GM18502 (cell line): ENCODE data around the gene PHF14.
"Not testable (repeated sequence)": the region's sequence is repeated elsewhere in the genome, so short reads cannot be mapped to it uniquely, and the experiment has no call there.

Experiments used
- ATAC-seq: cut with Tn5 transposase; IDR thresholded peaks from one replicate; pipeline ENCODE4 v1.9.1; 2021; ENCODE audit warnings: mild to moderate bottlenecking; ENCODE audit not compliant: unreplicated experiment, poor library complexity

PHF14 gene

DNA sequence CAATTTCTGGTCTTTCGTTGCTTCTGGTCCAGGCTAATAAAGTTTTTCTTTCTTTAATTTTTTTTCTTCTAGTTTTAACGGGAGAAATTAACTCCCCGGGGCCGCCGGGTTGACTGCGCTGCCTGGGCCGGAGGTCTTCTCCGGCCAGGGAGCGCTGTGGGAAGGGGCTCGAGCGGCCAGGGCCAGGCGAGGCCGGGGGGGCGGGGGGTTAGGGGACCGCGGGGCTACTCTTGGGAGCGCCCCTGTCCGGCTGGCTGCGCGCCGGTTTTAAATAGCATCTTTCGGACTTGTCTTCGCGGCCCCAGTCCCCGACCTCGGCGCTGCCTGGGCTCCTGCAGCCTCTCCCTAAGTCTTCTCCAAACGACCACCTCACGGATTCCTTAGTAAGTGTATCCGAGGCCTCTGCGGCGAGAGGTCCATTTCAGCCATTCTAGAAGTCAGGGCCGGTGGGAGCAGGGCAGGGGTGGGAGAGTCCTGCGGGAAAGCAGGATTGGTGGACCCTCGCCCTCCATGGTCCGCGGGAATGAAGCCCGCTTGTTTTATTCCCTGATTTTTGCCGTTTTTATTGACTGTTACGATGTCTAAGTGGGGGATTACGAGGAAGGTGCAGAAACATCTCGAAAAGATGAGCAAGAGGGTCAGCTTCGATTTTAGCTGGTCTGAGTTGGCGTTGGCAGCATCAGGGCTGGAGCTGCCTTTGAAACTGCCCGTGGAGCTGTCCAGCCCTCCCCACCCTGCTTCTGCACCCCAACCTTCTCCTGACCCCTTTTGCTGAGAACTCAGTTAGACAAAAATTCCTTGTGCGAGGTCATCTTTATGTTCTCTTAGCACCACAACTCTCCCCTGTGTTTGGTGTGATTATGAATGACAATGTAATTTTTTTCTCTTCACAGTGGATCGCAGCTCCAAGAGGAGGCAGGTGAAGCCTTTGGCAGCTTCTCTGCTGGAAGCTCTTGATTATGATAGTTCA is 555 bp downstream of the PHF14 start:
- peak; percentile 35 for ATAC-seq

DNA sequence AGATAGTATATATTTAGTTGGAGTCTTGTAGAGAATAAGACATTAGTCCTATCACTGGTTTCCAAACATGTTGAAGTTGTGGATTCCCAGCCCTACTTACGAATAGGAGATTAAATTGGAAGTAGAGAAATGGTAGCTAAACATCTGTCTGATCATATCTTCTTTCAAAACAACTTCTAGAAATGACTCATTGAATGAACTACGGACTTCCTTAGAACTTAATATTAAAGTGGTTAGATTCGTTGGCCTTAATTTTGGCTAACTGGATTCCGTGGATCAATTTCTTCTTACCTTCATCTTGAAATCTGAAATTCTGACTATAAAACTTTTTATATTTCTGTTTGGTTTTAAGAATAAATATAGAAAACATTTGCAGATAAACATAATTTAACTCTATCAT is 3.4 kb downstream of the PHF14 start:
- no peak for ATAC-seq

DNA sequence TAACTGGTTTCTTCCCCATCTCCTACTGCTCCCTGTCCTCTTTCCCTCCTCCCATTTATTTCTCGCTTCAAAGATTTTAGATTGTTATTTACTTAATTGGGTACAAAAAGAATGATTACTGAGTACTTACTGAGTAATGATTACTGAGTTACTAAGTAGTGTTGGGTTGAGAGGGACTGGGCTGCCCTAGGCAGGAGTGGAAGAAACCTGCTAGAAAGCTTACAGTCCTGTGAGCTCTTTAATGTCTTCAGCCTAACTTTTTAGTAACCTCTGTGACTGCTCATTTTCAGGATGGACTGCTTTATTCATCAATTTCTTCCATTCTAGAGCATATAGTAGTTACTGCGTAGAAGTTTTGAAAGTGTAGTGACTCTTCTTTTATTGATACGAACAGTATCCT is 7.6 kb downstream of the PHF14 start:
- ATAC-seq = no peak

DNA sequence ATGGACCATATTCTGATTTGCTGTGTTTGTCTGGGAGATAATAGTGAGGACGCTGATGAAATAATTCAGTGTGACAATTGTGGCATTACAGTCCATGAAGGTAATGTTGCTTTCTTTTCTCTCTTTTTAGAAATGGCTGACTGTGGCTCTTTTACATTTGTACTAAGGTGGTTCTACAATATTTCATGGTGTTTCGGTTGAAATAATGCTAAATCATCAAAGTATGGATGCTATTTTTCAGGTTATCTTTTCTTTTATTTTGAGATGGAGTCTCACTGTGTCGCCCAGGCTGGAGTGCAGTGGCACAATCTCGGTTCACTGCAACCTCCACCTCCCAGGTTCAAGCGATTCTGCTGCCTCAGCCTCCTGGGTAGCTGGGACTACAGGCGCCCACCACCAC is 17.1 kb downstream of the PHF14 start:
- ATAC-seq = not testable (repeated sequence)

- ATAC-seq = not testable (repeated sequence)
Measured at GRCh38 chr7:10995482-10996166, 22.0 kb downstream of the PHF14 start.

DNA sequence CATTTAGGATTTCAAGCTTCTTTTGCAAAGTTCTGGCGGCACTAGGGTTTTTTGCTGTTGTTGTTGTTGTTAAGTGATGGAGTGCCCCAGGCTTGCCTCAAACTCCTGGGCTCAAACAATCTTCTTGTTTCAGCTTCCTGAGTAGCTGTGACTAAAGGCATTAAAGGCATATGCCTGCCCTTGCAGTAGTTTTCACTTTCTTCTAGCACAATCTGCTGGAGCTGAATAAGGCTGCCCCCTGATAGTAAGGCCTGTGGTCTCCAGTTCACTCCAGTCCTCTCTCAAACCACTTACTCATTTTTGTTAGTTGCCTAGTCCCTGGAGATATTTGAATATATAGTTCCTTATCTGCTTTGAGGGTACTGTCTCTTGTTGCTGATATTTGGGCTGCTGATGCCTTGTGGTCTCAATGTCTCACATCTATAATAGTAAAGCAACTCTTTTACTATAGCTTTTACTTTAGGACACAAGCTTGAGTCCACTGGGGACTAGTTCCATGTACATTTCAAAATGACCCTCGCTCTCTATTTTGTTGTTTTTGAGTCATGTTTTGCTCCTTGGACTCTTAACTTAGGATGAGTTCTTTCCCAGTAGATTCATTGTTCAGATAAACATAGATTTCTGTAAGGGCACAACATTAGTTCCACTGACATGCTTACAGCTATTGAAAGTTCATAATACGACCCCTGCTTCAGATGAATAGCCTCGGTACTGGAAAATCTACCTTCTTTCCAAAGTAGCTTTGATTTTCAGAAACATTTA is 25.5 kb downstream of the PHF14 start:
- ATAC-seq = peak; percentile 51

DNA sequence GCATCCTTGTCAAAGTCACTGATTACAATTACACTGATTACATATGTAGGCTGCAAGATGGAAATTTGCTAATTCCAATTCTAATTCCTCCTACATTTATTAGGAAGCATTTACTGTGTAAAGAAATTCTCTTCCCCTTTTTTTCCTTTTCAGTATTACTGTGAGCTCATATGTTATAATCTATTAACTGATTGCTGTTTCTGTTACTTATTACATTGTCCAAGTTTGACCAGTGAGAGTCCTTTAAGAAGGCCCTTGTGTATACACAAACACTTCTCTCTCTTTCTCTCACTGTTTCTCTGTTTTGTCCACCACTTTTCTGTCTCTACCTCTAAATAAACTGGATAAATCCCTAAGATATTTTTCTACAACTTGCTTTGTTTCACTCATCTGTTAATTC is 31.5 kb downstream of the PHF14 start:
- ATAC-seq = no peak

- ATAC-seq = no peak
Measured at GRCh38 chr7:11006291-11006690, 32.6 kb downstream of the PHF14 start.

DNA sequence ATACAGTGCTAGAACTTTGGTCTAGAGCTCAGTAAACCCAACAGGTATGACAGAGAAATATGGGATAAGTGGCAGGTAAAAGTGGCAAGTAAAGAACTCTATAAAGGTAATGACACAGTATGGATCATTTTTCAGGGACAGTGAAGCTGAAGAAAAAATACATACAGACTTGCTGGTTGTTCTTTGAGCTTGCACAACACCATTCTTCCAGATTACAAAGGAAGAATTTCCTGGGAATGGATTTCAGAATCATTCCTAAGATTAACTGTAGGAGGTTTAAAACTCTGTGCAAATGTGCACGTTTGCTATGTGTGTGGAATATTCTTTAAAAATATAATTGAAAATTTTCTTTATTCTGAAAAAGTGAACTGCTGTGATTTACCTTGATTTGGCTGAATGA is 36.0 kb downstream of the PHF14 start:
- ATAC-seq = no peak

- no peak for ATAC-seq
Measured at GRCh38 chr7:11021468-11021867, 47.8 kb downstream of the PHF14 start.

GRCh38 chr7:11026452-11027359 is 53.0 kb downstream of the PHF14 start:
- no peak for ATAC-seq

GRCh38 chr7:11035661-11036060 is 62.0 kb downstream of the PHF14 start:
- no peak for ATAC-seq

- ATAC-seq = no peak
Measured at GRCh38 chr7:11039974-11040373, 66.3 kb downstream of the PHF14 start.

- no peak for ATAC-seq
Measured at GRCh38 chr7:11054033-11054432, 80.4 kb downstream of the PHF14 start.

DNA sequence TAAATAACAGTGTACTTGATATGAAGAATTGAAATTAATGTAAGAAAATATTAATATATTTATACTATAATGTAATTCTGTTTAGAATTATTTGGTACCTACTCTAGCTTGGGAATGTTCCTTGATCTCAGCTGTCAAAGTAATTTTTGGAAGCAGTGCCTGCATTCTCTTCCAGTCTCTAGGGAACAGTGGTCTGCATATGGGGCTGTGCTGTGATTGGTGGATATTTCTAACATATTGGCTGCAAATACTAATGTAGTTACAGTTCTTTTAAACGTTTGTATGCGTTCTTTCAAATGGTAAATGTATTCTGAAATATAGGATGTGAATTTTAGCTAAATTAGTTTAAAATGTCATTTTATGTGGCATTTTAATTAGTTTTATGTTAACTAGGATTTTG is 87.2 kb downstream of the PHF14 start:
- ATAC-seq = no peak

DNA sequence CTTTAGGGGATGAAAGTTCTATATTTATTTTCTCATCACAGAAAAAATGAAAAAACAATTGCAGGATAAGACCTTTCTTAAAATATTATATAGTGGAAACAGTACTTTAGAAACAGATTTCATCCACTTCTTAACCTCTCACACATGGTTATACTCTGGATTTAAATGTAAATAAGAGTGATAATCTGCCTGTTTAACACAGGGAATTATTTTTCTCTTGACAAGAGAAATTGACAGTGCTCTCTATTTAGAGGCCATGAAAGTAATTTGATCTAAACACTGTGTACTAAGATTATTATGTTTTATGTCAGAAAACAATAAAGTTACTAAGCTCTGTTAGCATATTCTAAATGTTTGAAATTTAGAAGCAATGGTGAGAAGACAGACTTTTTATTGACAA is 88.4 kb downstream of the PHF14 start:
- no peak for ATAC-seq

DNA sequence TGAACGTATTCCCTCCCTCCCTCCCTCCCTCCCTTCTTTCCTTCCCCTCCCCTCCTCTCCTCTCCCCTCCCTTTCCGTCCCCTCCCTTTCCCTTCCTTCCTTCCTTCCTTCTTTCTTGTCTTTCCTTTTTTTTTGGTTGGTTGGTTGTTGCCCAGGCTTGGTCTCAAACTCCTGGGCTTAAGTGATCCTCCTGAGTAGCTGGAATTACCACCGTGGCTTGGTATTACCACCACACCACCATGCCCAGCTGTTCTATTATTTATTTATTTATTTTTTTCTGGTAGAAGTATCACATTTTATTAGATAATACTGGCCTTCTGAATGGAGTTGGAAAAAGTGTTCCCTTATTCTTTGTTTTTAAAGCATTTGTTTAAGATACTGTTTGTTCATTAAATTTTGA is 95.9 kb downstream of the PHF14 start:
- no peak for ATAC-seq

GRCh38 chr7:11077816-11078215 is 104.1 kb downstream of the PHF14 start:
- ATAC-seq = no peak

DNA sequence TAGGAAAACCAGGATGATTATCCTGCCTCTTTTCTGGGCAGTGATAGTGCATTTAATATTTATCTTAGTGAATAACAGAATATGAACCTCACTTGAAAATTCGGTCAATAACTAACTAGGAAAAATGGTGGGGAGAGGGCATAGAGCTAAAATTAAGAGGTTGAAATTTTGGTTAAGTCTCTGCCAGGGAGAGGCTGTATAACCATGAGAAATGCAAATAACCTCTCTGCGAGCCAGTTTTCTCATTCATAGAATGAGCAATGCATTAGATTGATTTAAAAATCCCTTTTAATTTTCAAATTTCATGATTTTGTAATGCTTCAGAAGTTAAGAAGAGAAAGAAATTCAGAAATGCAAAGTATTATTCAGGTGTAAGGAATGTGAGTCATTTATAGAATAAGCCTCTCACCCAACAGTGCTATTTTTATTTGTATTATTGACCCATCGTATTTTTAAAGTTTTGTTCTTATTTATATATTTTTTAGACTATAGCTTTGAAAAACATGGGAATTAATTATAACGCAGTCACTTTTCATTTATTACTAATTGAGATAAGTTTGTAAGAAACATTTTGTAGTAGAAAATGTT is 104.7 kb downstream of the PHF14 start:
- ATAC-seq = peak; percentile 59
